HCT116 (cell line): ENCODE results near the gene TUBA3D. TPM values are rescaled to one million over a fixed set of nuclear protein-coding genes. Genes with fewer than 3 reads are reported as not detected.

ENCODE experiments used
- ATAC-seq: fragments of 200-7000 bp; cut with Tn5 transposase; 2 replicates; pipeline ENCODE4 v1.9.1; 2020; ENCODE audit warnings: mild to moderate bottlenecking, moderate library complexity
- Bru-seq: library from RNA; stranded (reverse); fragments of 400-500 nt; gene quantifications from one replicate; lab custom pipeline; 2021; lab: Mats Ljungman, UMichigan
- BruChase-seq, 2 experiments: library from RNA; stranded (reverse); fragments of 400-500 nt; gene quantifications; one replicate each; lab custom pipeline; 2021; lab: Mats Ljungman, UMichigan
- BruUV-seq: library from RNA; stranded (reverse); fragments of 400-500 nt; replicated peaks from 2 replicates; lab custom pipeline; 2021; lab: Mats Ljungman, UMichigan
- CTCF ChIA-PET: fragments of 300-600 bp; sonication (Branson Sonifier 250); formaldehyde crosslinking; loops from one replicate; lab custom pipeline; 2021; ENCODE audit warnings: antibody characterized with exemption; lab: Charles Lee
- POLR2A ChIA-PET: fragments of 300-600, 350-600 bp; sonication (Branson Sonifier 250); formaldehyde crosslinking; loops from one replicate; lab custom pipeline; 2021; ENCODE audit warnings: antibody characterized with exemption; lab: Charles Lee
- RAD21 ChIA-PET, 2 experiments: fragments of 300-600 bp; sonication (Branson Sonifier 250); formaldehyde crosslinking; loops; one replicate each; lab custom pipeline; 2023; ENCODE audit warnings: low total read pairs in 2 of 2; ENCODE audit not compliant: uncharacterized antibody in 2 of 2, unreplicated experiment in 2 of 2, low non-redundant PET in 1 of 2; lab: Charles Lee
- DNase-seq: peaks from one replicate; pipeline ENCODE4 v3.0.0-alpha.2; 2010; ENCODE audit warnings: low read depth, low spot score
- H2AFZ ChIP-seq: fragments of 200-600 bp; shearing (Covaris generic), sonication (generic); 2 replicates; pipeline ENCODE4 v1.6.1; 2017; ENCODE audit warnings: low read depth, mixed run types, mixed read lengths, antibody characterized with exemption, low read length; ENCODE audit not compliant: poor library complexity, severe bottlenecking
- H3K27ac ChIP-seq: 2 replicates; pipeline ENCODE4 v1.5.1; 2012; ENCODE audit warnings: low read depth, low read length
- H3K27me3 ChIP-seq: fragments of 200-600 bp; sonication (generic); 2 replicates; pipeline ENCODE4 v1.6.1; 2016; ENCODE audit warnings: mixed run types, low read length, mixed read lengths; ENCODE audit not compliant: insufficient read depth
- H3K36me3 ChIP-seq, 2 experiments: fragments of 200-500 bp in 1 of 2; fragments of 200-600 bp in 1 of 2; sonication (Bioruptor generic) in 1 of 2; sonication (generic) in 1 of 2; 2 replicates each; pipeline versions ENCODE4 v1.5.1 to v1.6.1; 2014 to 2016; ENCODE audit warnings: low read length in 2 of 2, inconsistent platforms in 1 of 2, mixed read lengths in 1 of 2, mixed run types in 1 of 2; ENCODE audit not compliant: insufficient read depth in 2 of 2, control insufficient read depth in 1 of 2
- H3K4me1 ChIP-seq, 2 experiments: fragments of 200-600 bp in 1 of 2; sonication (generic) in 1 of 2; 2 replicates each; pipeline versions ENCODE4 v1.5.1 to v1.6.1; 2012 to 2017; ENCODE audit warnings: low read length in 2 of 2, inconsistent platforms in 1 of 2, mild to moderate bottlenecking in 1 of 2, mixed read lengths in 1 of 2, mixed run types in 1 of 2, moderate library complexity in 1 of 2; ENCODE audit not compliant: insufficient read depth in 2 of 2, control insufficient read depth in 1 of 2
- H3K4me2 ChIP-seq: fragments of 200-600 bp; sonication (generic); 2 replicates; pipeline ENCODE4 v1.6.1; 2017; ENCODE audit warnings: mixed run types, low read length, mixed read lengths
- H3K4me3 ChIP-seq, 2 experiments: fragments of 200-600 bp in 1 of 2; sonication (generic) in 1 of 2; replicated peaks in 1 of 2; 2 replicates each; pipeline ENCODE4 v1.5.1; 2011 to 2016; ENCODE audit warnings: low read length in 2 of 2, control low read depth in 1 of 2, low read depth in 1 of 2, mild to moderate bottlenecking in 1 of 2, mixed read lengths in 1 of 2, mixed run types in 1 of 2
- H3K79me2 ChIP-seq: fragments of 200-600 bp; sonication (generic); 2 replicates; pipeline ENCODE4 v1.6.1; 2017; ENCODE audit warnings: mild to moderate bottlenecking, mixed run types, low read length, moderate library complexity, mixed read lengths; ENCODE audit not compliant: insufficient read depth
- H3K9ac ChIP-seq: fragments of 200-600 bp; sonication (generic); 2 replicates; pipeline ENCODE4 v1.6.1; 2016; ENCODE audit warnings: low read length, mixed read lengths
- H3K9me2 ChIP-seq: fragments of 200-600 bp; sonication (generic), shearing (Covaris generic); 2 replicates; pipeline ENCODE4 v1.6.1; 2017; ENCODE audit warnings: mixed run types, mild to moderate bottlenecking, moderate library complexity; ENCODE audit not compliant: insufficient read depth
- H3K9me3 ChIP-seq, 2 experiments: fragments of 200-500 bp in 1 of 2; fragments of 200-600 bp in 1 of 2; sonication (Bioruptor generic) in 1 of 2; sonication (generic) in 1 of 2; 2 replicates each; pipeline ENCODE4 v1.6.1; 2014 to 2017; ENCODE audit warnings: low read length in 2 of 2, mixed read lengths in 2 of 2, inconsistent platforms in 1 of 2, low read depth in 1 of 2, mild to moderate bottlenecking in 1 of 2, mixed run types in 1 of 2, moderate library complexity in 1 of 2; ENCODE audit not compliant: control insufficient read depth in 1 of 2, insufficient read depth in 1 of 2
- H4K20me1 ChIP-seq: fragments of 200-600 bp; sonication (generic), shearing (Covaris generic); 2 replicates; pipeline ENCODE4 v1.6.1; 2017; ENCODE audit warnings: mixed run types, mild to moderate bottlenecking, moderate library complexity; ENCODE audit not compliant: insufficient read depth
- EGR1 ChIP-seq: IDR thresholded peaks from 2 replicates; pipeline ENCODE4 v1.6.1; 2012; ENCODE audit warnings: low read depth
- FOSL1 ChIP-seq: IDR thresholded peaks from 2 replicates; pipeline ENCODE4 v1.6.1; 2012; ENCODE audit warnings: low read depth
- MAX ChIP-seq: IDR thresholded peaks from 2 replicates; pipeline ENCODE4 v1.6.1; 2012
- POLR2AphosphoS5 ChIP-seq: IDR thresholded peaks from 2 replicates; pipeline ENCODE4 v1.6.1; 2011; ENCODE audit warnings: mild to moderate bottlenecking, low read depth, low read length, moderate library complexity
- REST ChIP-seq: IDR thresholded peaks from 2 replicates; pipeline ENCODE4 v1.6.1; 2012; ENCODE audit warnings: low read depth
- SIN3A ChIP-seq: IDR thresholded peaks from 2 replicates; pipeline ENCODE4 v1.6.1; 2012; ENCODE audit warnings: low read depth
- SP1 ChIP-seq: IDR thresholded peaks from 2 replicates; pipeline ENCODE4 v1.6.1; 2012; ENCODE audit warnings: low read depth
- intact Hi-C: fragments of 100-400 bp; cut with micrococcal nuclease; formaldehyde crosslinking; loops from 2 replicates; pipeline ENCODE4 v1.10.0; 2022
- long read RNA-seq: library from polyadenylated mRNA; unstranded; transcript quantifications from one replicate; pipeline ENCODE4 v2.0.0, GENCODE V29; 2021; ENCODE audit not compliant: unreplicated experiment
- polyA plus RNA-seq: library from polyadenylated mRNA; unstranded; fragments of >200 nt; gene quantifications from 2 replicates; pipeline ENCODE4 v1.2.1, GENCODE V29; 2012; ENCODE audit warnings: missing spikeins
- total RNA-seq: library from RNA; stranded (reverse); gene quantifications from one replicate; pipeline ENCODE4 v1.2.1, GENCODE V29; 2021; ENCODE audit not compliant: unreplicated experiment

Gene TUBA3D
- not detected for total RNA-seq
- polyA plus RNA-seq = 0.09 and 0.35 TPM in 2 replicates
- not detected for Bru-seq, nascent RNA
- not detected for BruChase-seq, experiment 1, labeled RNA remaining after a 6-hour chase
- BruChase-seq, experiment 2, labeled RNA remaining after a 2-hour chase = not detected
- long read RNA-seq = 0 reads

GRCh38 chr2:131475831-131476230, at the start of gene TUBA3D:
TUBA3D (plus strand) TSS chr2:131476119; CDS start chr2:131476200, 81 bp downstream.
- BruUV-seq = no TSS peak
- no peaks in the 10 kb centered on the region; a peak in 1 of 4 replicates for H3K4me1 ChIP-seq
- no peak for DNase-seq
- ATAC-seq = peak; percentile 33; the same call in 1 of the 2 replicates
- no peak within 1 kb of the TSS for H3K9ac ChIP-seq
- intact Hi-C loops = no loop called here
- H3K4me2 ChIP-seq = no peak within 1 kb of the TSS
- H3K9me3 ChIP-seq = no peaks in the 10 kb centered on the region
- RAD21 ChIA-PET = no interaction called here
- POLR2A ChIA-PET = no interaction called here
- H4K20me1 ChIP-seq = no peaks in the 10 kb centered on the region
- H2AFZ ChIP-seq = no peak within 1 kb of the TSS
- no peaks in the 10 kb centered on the region for H3K27me3 ChIP-seq
- CTCF ChIA-PET = no interaction called here
- H3K9me2 ChIP-seq = no peaks in the 10 kb centered on the region
- TF ChIP-seq REST (no peak), FOSL1 (no peak), MAX (no peak), SIN3A (no peak)
- H3K4me3 ChIP-seq = no peak within 1 kb of the TSS
- no peak within 1 kb of the TSS for H3K27ac ChIP-seq
- no peaks in the 10 kb centered on the region for H3K36me3 ChIP-seq
- no peaks in the 10 kb centered on the region for H3K79me2 ChIP-seq

DNA sequence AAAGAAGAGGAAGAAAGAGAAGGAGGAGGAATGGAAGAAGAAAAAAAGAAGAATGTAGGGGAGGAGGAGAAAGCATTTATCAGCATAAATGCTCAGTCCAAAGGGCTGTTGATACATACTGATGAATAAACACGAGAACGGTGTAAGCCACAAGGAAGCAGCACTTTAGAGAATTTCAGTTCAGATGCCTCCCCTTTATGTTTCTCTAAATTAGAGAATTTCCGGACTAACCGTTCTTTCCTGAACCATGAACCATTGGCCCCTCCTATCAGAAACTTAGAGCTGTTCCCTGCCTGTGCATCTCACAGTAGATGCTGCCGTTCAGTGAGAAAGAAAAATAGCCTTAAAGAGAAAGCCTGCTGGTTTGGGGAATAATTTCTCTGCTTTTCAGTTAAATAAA, 49.2 kb upstream of the TUBA3D start:
- no peak for ATAC-seq
- ChIA-PET RAD21 (no interaction called here), POLR2A (no interaction called here)

More for the DNA sequence above, 49.2 kb upstream of the TUBA3D start:
- H3K4me1 ChIP-seq = peaks cover 0 to 7% of the 10 kb centered on the region in 2 experiments; a peak in 2 of 4 replicates
- no peaks in the 10 kb centered on the region for H3K9me3 ChIP-seq
- no peak overlapping the region for H3K4me2 ChIP-seq
- H3K9ac ChIP-seq = no peak overlapping the region
- no peak overlapping the region for H3K27ac ChIP-seq
- no peak for DNase-seq
- H2AFZ ChIP-seq = no peak overlapping the region
- H3K4me3 ChIP-seq = no peak overlapping the region
- H3K36me3 ChIP-seq = no peaks in the 10 kb centered on the region
- H4K20me1 ChIP-seq = no peaks in the 10 kb centered on the region
- no TSS peak for BruUV-seq
- CTCF ChIA-PET = interaction anchor here (1.0 kb wide), 1 partner anchor 274 kb away, joined by 3 read pairs; no protein-coding TSS in a partner anchor
- TF ChIP-seq SP1 (no peak), EGR1 (no peak), POLR2AphosphoS5 (no peak)
- peaks cover 33% of the 10 kb centered on the region for H3K27me3 ChIP-seq
- no peaks in the 10 kb centered on the region for H3K79me2 ChIP-seq
- intact Hi-C loops = no loop called here
- H3K9me2 ChIP-seq = no peaks in the 10 kb centered on the region
